Left colon (tissue), 2 donors: ENCODE results near the gene CYTH1. TPM values are rescaled to one million over a fixed set of nuclear protein-coding genes. Genes with fewer than 3 reads are reported as not detected.

Experiments
- ATAC-seq: fragments of 200-7000 bp; cut with Tn5 transposase; one replicate; pipeline ENCODE4 v1.9.1; 2020; ENCODE audit warnings: mild to moderate bottlenecking, moderate library complexity
- DNase-seq, 2 donors: peaks; one replicate each; pipeline ENCODE4 v3.0.0-alpha.2; 2020
- intact Hi-C, 2 donors: fragments of 100-400 bp; cut with DNase I in 1 of 2; cut with micrococcal nuclease in 1 of 2; formaldehyde crosslinking; loops; one replicate each; pipeline versions ENCODE4 v1.11.2 to v1.14.0; 2022; cut with DNase I, micrococcal nuclease
- total RNA-seq, 2 donors: library from RNA; stranded (reverse); fragmentation: NEBNext Ultra II Directional; extraction: Animal tissue kit (Norgen Biotek cat#: 25700); gene quantifications; one replicate each; pipeline ENCODE4 v1.2.1, GENCODE V29; 2021
- donor health status: DM: no; HTN: no; CAD: no.
- donor health status: DM: yes; HTN: yes; CAD: no.

Gene CYTH1
- total RNA-seq, 2 donors from 2014 or later: 70.6 to 79.0 TPM

DNA sequence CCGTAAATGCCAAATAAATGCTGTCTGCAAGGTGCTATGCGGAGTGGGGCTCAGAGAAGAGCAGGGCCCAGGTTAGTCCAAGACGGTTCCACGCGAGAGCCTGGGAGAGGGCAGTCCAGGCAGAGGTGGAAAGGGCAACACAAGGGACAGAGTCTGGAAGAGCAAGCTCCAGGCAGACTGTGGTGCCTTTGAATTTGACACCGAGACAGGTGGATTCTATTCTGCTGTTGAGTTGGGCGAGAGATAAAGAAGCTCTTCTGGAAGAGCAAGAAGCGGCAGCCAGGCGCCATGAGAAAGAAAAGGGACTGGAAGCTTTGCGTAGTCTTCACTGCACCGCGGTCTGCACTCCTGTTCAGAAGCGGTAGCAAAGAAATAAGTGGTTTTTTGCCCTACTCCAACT, 55.6 kb downstream of the CYTH1 start:
- ATAC-seq (no peak), DNase-seq (no peak)
- intact Hi-C loops: no loop called here

DNA sequence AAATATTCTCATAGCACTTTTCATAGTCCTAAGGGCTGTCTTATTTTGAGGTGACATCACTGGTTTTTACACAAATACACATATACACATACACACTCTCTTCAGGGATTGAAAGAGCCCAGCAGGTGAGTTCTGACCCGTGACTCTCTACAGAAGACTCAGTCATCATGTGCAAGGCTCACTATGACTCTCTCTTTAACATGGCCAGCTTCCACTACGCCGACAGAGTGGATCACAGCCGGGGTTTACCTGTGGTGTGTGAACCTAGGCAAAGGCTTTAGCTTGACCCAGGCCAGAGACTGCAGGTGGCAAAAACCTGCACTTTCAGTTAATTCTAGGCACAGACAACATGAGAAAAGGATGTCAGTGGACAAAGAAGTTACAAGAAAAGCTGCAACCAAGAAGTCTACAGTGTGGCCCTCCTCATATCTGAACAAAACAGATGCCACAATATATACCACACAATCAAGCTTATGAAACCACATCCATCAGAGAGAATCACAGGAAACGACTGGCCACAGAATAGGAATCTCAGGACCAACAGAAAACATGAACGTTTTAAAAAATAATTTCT, 56.5 kb downstream of the CYTH1 start:
- intact Hi-C loops: no loop called here
- ATAC-seq (no peak), DNase-seq (no peak)

DNA sequence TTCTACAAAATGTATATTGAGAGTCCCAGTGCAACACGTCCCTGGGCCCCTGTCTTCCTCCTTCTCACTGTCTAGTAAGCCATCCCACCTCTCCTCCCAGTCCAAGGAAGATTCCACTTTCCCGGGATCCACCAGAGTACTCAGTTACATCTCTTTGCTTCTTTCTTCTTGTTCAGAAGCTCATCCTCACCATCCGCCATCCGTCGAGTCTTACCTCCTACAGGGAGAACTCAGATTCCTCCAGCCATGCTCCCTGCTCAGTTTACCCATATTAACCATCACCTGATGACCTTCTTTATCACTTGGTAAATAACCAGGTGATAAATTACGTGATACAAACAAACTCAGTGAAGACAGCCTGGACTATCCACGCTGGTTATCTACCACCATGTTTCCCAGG, 57.1 kb downstream of the CYTH1 start:
- no peak for ATAC-seq
- intact Hi-C loops: no loop called here
- DNase-seq: no peak

DNA sequence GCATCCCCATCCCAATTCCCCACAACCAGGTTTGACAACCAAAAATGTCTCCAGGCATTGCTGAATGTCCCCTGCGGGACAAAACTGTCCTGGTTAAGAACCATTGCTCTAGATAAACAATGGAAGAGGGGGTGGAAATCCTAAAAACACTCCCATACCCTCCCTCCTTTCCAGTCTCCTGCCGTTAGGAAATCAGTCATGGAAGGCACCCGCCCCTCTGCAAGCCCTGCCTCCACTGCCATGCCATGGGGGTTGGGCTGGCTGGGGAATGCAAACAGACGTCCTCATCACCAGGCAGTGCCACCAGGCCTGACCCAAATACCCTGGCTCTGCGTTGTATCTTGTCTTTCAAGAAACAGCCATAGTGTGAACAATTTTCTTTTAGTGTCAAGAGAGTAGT, 57.5 kb downstream of the CYTH1 start:
- DNase-seq: no peak
- intact Hi-C loops: no loop called here
- peak; percentile 68 for ATAC-seq

DNA sequence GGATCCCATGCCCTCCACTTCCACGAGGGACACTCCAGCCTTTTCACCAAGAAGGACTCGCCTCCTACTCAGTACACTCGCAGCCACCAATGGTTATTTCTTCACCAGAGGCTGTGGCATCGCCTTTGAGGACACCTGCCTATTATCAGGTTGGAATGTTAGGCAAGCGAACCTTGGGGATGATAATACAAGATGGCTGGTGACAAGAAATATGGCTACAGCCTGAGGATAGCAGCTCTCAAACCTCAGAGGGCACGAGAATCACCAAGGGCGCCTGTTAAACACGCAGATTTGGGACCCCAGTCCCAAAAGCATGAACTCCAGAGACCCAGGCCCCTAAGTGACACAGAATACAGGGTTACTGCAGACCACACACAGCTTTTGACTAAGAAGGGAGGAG, 58.1 kb downstream of the CYTH1 start:
- no peak for DNase-seq
- ATAC-seq: no peak
- intact Hi-C loops: no loop called here

DNA sequence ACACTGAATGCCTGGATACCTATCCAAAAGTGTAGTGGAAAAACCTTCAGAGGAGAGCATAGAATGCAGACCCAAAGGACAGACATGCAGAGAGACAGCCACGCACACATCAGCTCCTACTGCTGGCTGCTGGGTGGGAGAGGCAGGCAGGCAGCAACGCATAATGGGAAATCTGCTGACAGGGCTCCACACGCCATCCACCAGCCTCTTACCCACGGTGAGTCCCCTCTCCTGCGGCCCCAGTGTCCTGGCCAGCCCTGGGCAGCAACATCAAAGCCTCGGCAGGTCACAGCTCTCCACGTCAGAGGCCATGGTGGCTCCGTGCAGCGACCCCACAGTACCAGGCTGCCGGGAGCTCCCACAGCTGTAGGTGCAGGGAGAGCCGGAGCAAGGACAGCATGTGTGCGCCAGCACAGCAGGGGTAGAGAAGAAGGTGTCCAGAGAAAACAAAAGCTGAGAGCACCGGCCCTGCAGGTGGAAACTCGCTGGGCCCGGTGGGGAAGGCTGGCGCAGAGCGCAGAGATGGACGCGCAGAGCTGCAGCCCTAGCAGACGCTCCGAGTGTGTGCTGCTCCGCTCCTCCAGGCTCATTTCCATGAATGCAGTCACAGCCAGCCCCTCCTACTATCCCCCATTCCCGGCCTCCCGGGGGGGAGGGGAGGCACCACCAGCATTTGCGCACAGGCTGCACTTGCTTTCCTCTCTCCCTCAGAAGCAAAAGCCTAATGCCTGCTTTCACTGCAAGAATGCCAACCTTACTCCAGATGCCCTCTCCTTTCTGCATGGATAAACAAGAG, 58.9 kb downstream of the CYTH1 start:
- ATAC-seq (no peak), DNase-seq (peak in 1 of 2 donors; percentile 52)
- intact Hi-C loops: no loop called here

DNA sequence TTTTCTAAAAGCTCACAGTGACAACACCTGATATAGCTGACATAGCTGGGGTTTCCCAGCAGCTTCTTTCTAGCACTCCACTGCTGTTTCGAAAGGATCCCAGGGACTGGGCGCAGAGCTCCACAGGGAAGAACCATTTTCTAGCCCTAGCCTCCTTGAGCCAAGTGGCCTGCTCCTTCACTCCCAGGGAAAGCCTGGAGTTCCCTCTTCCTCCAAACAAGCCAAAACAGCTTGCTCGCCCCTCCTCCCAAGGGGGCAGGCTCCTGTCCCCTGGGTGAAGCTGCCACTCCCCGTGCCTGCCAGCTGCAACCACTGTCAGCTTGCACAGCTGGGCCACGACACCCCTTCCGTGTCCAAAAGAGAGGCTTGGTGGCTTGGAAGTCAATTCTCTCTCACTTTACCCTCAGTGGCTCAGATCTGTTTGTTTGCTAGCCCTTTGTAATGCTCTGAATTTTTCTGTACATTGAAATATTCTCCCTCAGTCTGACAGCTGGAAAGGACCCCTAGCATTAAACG, 59.8 kb downstream of the CYTH1 start:
- ATAC-seq (no peak), DNase-seq (peak; percentile 46 to 48)
- intact Hi-C loops: no loop called here

DNA sequence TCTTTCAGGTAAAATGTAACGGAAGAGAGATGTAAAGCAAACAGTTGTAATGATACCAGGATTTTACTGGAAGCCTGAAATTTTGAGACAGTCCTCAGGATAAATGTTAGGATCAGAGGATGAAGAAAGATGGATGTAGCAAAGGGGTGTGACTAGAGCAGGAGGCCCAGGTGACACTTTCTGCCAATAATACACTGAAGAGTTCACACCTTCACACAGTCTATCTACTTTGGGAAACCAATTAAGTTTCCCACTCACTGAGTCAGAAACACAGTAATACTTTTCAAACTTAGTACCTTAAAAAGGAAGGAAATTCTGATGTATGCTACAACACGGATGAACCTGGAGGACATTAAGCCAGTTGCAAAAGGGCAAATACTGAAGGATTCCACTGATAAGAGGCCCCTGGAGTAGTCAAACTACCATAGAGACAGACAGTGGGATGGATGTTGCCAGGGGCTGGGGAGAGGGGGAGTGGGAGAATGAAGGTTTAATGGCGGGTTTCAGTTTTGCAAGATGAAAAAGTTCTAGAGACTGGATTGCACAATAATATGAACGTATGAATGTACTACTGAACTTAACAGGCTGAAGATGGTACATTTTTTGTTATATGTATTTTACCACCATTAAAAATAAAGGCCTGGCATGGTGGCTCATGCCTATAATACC, 62.3 kb downstream of the CYTH1 start:
- intact Hi-C loops: no loop called here
- no peak for DNase-seq
- ATAC-seq: no peak

DNA sequence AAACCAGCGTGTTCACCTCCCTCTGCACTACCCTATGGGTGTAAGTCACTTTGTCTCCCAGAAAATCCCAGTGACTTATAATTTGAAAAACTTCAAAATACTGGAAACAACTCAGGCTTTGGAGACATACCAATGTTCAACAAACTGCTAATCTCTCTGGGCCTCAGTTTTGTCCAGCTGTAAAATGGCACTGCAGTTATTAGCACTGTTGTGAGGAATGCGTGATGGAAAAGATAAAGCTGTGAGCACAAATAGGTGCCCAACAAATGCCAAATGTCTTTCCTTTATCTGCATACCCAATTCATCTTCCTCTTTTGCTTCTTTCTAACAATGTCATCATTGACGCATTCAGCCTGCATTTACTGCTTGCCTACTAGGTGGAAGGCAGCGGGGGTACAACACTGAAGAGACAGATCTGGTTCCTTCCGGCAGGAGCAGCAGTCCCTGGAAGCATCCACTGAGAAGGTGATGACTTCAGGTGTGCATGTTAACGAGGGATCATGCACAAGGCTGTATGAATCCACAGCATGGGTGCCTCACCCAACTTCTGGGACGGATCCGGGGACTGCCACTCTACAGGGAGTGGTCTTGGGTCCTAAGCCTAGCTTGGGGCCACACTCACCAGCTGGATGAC, 63.4 kb downstream of the CYTH1 start:
- DNase-seq (no peak), ATAC-seq (no peak)
- intact Hi-C loops: no loop called here

DNA sequence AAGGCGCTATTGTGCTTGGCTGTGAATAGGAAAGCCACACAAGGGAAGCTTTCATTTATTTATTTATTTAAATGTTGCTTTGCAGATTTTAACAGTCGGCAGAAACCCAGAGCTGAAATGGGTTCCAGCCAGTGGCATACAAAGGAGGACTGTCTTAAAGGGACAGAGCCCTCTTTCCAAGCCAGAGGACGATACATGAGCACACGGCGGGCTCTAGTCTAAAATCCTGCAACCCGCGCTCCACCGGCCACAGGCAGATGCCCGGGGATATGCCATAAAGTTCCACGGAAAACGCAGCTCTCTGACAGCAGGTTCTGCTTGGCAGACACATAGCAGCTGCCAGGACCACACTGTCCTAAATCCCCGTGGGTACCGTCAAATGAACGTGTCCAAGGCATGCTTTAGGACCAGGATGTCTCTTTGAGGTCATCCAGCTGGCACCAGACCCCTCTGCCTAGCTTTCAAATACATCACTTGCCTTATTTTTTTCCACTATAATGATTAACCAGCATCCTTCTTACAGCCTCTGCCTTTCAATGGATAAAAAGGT, 64.6 kb downstream of the CYTH1 start:
- DNase-seq (no peak), ATAC-seq (peak; percentile 47)
- intact Hi-C loops: no loop called here

DNA sequence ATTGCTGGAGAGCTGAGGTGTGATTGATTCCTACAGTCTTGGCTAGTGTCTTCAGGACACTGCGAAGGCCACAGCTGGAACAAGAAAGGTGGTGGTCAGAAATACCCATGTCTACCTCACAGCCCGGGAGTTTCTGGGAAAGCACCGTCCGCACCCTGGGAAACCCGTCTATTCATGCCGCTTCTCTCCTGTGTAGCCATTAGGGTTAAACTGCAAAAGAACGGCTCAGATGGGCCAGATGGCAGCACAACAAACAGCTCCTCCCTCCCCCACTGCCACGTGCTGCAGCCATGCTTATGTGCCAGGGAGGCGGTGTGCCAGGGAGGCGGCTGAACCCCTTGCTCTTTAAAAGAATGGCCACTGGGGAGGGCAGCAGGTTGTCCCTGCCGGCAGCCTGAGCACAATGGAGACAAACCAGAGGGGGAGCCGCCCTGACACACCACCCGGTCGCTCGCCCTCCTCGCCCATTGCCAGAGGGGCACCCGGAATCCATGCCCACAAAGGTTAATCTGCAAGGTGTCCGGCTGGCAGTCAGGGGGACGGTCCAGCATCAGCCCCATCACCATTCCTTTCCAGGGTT, 65.2 kb downstream of the CYTH1 start:
- ATAC-seq (peak; percentile 76), DNase-seq (peak; percentile 81 to 82)
- intact Hi-C loops: no loop called here

DNA sequence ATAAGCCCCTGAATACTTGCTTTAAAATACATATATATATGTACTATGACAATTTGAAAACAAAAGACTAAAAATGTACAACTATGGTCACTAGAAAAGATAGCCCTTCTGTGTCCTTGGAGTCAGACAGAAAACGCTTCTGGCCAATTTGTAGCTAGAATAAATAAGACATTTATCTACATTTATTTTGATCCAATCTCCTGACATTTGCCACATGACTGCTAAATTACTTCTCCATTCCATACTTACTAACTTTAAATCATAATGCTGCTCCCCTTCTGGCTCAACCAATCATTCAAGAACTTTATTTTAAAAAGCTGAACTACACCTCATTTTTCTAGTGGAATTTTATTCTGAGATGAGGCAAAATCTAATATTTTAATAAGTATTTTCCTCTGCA, 65.8 kb downstream of the CYTH1 start:
- intact Hi-C loops: no loop called here
- no peak for DNase-seq
- no peak for ATAC-seq

DNA sequence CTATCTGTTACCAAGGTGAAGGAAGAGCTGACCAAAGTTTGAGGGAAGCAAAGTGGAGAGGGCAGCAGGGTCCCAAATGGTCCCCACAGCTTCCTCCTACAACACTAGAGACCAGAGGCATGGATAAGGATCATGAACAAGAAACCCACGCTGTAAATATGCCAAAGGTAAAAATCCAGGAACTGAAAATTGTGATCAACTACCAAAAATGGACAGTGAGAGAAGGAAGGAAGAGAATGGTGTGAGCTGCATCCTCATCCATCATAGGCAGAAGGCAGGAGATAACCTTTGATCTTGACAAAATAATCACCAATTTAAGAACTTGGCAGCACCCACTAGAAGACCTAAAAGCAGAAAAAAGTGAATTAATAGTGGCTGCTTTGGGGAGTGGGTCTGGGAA, 66.2 kb downstream of the CYTH1 start:
- intact Hi-C loops: no loop called here
- ATAC-seq: no peak
- no peak for DNase-seq

DNA sequence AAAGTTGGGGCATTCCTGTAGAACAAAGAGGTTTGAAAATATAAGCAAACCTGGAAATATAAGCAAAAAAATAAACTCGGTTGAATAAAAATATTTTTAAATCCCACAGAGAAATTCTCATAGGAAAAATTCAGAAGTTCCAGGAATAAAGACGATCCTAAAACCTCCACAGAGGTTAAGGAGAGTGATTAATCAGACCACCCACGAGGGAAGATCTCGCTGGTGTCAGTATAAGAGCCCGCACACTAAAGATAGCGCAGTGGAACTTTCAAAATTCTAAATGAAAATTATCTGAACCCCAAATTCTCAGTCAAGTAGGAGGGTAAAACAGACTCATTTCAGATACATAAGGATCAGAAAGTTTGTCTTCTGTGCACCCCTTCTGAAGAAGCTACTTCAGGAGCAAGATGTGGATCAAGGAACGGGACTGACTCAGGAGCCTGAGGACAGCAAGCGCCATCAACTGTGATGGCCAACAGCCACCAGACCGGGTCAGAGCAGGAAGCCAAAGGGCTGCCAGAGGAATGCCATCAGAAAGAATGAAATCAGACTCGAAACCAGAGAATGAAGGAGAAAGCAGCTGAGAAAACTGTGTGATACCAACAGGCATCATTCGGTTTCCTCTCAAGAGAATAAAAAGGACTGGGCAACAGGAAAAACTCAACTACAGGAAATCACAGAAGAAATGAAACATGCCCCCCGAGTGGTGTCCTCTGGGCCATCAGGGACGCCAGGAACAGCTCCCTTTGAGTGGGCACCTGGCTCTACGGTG, 66.9 kb downstream of the CYTH1 start:
- no peak for ATAC-seq
- intact Hi-C loops: no loop called here
- no peak for DNase-seq

DNA sequence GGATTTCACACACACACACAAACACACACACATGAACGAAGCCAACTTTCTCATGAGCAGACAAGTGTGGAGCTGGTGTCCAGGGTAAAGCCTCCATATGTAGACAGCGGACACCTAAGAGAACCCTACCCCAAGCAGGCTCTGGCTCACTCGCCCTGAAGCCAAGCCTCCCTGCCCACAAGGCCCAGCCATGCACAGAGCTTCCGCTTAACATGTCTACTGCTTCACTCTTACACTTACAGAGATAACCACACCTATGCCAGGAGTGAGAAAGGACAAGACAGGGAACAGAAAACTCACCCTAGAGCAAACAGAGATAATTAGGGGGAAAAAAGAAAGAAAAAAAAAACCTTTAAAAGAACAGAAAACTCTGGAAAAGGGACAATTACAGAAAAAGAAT, 67.5 kb downstream of the CYTH1 start:
- DNase-seq (no peak), ATAC-seq (no peak)
- intact Hi-C loops: no loop called here

DNA sequence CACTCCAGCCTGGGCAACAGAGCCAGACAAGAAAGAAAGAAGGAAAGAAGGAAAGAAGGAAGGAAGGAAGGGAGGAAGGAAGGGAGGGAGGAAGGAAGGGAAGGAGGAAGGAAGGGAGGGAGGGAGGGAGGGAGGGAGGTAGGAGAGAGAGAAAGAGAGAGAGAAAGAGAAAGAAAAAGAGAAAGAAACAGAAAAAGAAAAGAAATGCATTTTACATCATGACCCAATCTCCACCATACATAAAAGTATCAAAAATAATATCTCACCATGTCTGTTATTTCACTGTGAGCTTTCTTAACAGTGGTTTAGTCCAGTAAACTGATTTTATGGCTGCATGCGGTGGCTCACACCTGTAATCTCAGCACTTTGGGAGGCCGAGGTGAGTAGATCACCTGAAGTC, 70.0 kb downstream of the CYTH1 start:
- no peak for ATAC-seq
- intact Hi-C loops: no loop called here
- DNase-seq: no peak

DNA sequence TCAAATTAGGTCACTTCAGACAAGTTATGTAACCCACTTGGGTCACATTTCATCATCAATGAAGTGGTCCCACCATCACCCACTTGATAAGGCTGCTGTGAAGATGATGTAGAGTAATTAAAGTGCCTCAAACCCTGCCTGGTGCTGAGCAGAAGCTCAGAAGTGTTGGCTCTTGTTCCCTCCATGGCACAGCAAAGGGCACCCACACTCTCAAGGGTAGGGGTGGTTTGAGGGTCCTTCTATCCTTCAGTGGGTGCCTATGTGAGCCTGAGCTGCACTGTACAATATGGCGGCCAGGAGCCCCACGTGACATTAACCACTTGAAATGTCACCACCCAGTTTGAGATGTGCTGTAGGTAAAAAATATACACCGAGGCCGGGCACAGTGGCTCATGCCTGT, 71.5 kb downstream of the CYTH1 start:
- DNase-seq: no peak
- no peak for ATAC-seq
- intact Hi-C loops: no loop called here

DNA sequence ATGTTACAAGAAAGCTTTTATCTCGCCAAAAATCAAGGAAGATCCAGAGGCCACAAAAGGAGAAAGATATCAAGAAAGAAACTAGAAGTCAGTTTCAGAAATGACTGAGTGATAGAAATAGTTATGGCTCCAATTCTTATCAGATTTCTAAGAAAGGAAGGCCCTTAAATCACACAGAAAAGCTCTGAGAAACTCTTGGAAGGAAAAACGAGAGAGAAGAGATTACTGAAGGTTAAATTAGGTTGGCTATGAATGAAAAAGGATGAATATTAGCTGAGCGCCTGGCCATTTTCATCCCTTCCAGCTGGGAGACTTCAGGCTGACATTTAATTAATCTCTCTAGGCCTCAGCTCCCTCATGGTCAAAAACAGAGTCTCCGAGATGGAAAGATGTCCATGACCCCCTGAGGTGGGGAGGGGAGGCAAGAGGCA, 72.3 kb downstream of the CYTH1 start:
- DNase-seq (no peak), ATAC-seq (no peak)
- intact Hi-C loops: loop anchor here in 1 of 2 donors (5.0 kb wide), 1 partner anchor 212 kb away; no protein-coding TSS in a partner anchor
